IMR-90 (cell line): ENCODE results near the gene ITPR3.

Source experiments
- BHLHE40 ChIP-seq: fragments of 150-350 bp; IDR thresholded peaks from 2 replicates; pipeline ENCODE4 v1.6.1; 2016; ENCODE audit warnings: mild to moderate bottlenecking, low read depth, low read length
- CEBPB ChIP-seq: IDR thresholded peaks from 2 replicates; pipeline ENCODE4 v1.6.1; 2012; ENCODE audit warnings: low read depth, low read length, improper control_type of control experiment
- CHD1 ChIP-seq: IDR thresholded peaks from 2 replicates; pipeline ENCODE4 v1.6.1; 2012; ENCODE audit warnings: low read depth, low read length, improper control_type of control experiment
- FOS ChIP-seq: fragments of 150-350 bp; IDR thresholded peaks from 2 replicates; pipeline ENCODE4 v1.6.1; 2016; ENCODE audit warnings: low read depth, low read length
- MAFK ChIP-seq: IDR thresholded peaks from 2 replicates; pipeline ENCODE4 v1.6.1; 2012; ENCODE audit warnings: low read depth, low read length, improper control_type of control experiment
- POLR2A ChIP-seq: IDR thresholded peaks from 2 replicates; pipeline ENCODE4 v1.6.1; 2012; ENCODE audit warnings: mild to moderate bottlenecking, low read depth, low read length
- RAD21 ChIP-seq: IDR thresholded peaks from 2 replicates; pipeline ENCODE4 v1.6.1; 2012; ENCODE audit warnings: low read length, improper control_type of control experiment
- RFX5 ChIP-seq: IDR thresholded peaks from 2 replicates; pipeline ENCODE4 v1.8.0; 2012; ENCODE audit warnings: low read depth, mild to moderate bottlenecking, low read length, moderate library complexity
- SMC3 ChIP-seq: fragments of 150-350 bp; IDR thresholded peaks from 2 replicates; pipeline ENCODE4 v1.6.1; 2016; ENCODE audit warnings: low read depth, mild to moderate bottlenecking, antibody characterized with exemption, low read length, moderate library complexity
- TF ChIP-seq, protein P1 (sequence below): conservative IDR thresholded peaks from 2 replicates; pipeline ENCODE4 v1.5.1; 2012; ENCODE audit warnings: mild to moderate bottlenecking, low read depth, low read length, improper control_type of control experiment
- TF ChIP-seq, protein P2 (sequence below): fragments of 150-350 bp; IDR thresholded peaks from 2 replicates; pipeline ENCODE4 v1.6.1; 2016; ENCODE audit warnings: low read depth, mild to moderate bottlenecking, low read length, moderate library complexity, borderline replicate concordance
- TF ChIP-seq, protein P3 (sequence below): fragments of 150-350 bp; IDR thresholded peaks from 2 replicates; pipeline ENCODE4 v1.6.1; 2017; ENCODE audit warnings: mild to moderate bottlenecking, antibody characterized with exemption, low read length, low read depth

DNA sequence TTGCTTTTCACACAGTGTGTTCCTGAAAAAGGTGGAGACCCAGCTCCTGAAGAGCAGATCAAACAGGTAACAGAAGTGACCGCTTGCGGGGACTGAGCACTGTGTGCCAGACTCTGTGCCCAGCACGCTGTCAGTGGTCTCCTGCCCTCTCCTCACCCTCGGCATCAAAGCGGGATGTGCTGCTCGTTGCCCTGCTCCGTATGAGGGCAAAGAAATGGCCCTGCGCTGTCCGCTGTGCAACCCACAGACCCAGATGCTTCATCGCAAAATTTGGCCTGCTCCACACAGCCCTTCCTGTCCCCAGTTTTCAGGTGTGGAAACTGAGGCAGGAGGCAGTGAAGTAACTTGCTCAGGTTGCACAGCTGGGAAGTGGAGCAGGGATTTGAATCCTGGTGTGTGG, 76.7 kb downstream of the ITPR3 start:
- TF ChIP-seq, protein P1, sequence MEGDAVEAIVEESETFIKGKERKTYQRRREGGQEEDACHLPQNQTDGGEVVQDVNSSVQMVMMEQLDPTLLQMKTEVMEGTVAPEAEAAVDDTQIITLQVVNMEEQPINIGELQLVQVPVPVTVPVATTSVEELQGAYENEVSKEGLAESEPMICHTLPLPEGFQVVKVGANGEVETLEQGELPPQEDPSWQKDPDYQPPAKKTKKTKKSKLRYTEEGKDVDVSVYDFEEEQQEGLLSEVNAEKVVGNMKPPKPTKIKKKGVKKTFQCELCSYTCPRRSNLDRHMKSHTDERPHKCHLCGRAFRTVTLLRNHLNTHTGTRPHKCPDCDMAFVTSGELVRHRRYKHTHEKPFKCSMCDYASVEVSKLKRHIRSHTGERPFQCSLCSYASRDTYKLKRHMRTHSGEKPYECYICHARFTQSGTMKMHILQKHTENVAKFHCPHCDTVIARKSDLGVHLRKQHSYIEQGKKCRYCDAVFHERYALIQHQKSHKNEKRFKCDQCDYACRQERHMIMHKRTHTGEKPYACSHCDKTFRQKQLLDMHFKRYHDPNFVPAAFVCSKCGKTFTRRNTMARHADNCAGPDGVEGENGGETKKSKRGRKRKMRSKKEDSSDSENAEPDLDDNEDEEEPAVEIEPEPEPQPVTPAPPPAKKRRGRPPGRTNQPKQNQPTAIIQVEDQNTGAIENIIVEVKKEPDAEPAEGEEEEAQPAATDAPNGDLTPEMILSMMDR = no peak
- TF ChIP-seq POLR2A = no peak
- TF ChIP-seq RFX5 = no peak
- TF ChIP-seq BHLHE40 = no peak
- no peak for TF ChIP-seq FOS
- no peak for TF ChIP-seq RAD21
- TF ChIP-seq, protein P2, sequence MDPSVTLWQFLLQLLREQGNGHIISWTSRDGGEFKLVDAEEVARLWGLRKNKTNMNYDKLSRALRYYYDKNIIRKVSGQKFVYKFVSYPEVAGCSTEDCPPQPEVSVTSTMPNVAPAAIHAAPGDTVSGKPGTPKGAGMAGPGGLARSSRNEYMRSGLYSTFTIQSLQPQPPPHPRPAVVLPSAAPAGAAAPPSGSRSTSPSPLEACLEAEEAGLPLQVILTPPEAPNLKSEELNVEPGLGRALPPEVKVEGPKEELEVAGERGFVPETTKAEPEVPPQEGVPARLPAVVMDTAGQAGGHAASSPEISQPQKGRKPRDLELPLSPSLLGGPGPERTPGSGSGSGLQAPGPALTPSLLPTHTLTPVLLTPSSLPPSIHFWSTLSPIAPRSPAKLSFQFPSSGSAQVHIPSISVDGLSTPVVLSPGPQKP = no peak
- TF ChIP-seq CHD1 = no peak
- TF ChIP-seq, protein P3, sequence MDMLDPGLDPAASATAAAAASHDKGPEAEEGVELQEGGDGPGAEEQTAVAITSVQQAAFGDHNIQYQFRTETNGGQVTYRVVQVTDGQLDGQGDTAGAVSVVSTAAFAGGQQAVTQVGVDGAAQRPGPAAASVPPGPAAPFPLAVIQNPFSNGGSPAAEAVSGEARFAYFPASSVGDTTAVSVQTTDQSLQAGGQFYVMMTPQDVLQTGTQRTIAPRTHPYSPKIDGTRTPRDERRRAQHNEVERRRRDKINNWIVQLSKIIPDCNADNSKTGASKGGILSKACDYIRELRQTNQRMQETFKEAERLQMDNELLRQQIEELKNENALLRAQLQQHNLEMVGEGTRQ = no peak
- no peak for TF ChIP-seq CEBPB
- TF ChIP-seq MAFK = no peak
- no peak for TF ChIP-seq SMC3
